ENCODE measurements around the gene YES1. TPM values are rescaled to one million over a fixed set of nuclear protein-coding genes. Genes with fewer than 3 reads are reported as not detected.

The YES1 gene
- total RNA-seq, 4 donors from 2014 or later, result 78.4 to 101 (median 99.3) TPM

DNA sequence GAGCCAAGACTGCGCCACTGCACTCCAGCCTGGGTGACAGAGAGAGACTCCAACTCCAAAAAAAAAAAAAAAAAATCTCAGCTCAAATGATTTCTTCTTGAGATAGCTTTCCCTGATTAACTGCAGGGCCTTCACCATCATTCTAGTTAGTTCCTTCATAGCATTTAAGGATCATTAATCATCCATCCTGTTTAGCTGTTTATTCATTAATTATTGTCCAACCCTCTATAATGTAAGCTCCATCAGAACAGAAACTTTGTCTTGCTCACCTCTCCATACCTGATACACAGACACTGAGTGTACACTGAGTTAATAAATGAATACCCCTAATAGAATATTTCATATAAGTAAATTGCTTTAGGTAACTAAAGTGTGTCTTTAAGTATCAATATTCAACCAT is 57.4 kb downstream of the YES1 start:
- no peak for TF ChIP-seq CTCF (IDR thresholded peaks at IDR 0.05; ENCODE audit: low read depth)

DNA sequence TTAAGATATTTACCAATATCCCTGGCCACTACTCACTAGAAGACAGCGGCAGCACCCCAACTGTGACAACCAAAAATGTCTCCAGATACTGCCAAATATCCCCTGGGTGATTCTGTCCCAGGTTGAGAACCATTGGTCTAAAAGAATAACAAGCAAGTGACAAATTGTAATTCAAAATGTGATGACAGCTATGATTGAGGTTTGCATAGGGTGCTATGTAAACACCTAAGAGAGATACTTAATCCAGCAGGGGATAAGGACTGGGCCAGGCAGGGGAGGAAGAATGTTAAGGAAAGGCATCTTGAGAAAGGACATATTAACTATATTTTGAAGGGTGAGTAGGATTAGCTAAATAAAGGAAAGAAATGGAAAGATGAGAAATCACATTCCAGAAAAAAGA is 61.6 kb downstream of the YES1 start:
- TF ChIP-seq CTCF (IDR thresholded peaks at IDR 0.05; ENCODE audit: low read depth), result no peak

- TF ChIP-seq CTCF (IDR thresholded peaks at IDR 0.05; ENCODE audit: low read depth), result no peak
Measured at GRCh38 chr18:744832-745597, 67.0 kb downstream of the YES1 start.

GRCh38 chr18:741931-742512 is 70.0 kb downstream of the YES1 start:
- TF ChIP-seq CTCF (IDR thresholded peaks at IDR 0.05; ENCODE audit: low read depth), result no peak

DNA sequence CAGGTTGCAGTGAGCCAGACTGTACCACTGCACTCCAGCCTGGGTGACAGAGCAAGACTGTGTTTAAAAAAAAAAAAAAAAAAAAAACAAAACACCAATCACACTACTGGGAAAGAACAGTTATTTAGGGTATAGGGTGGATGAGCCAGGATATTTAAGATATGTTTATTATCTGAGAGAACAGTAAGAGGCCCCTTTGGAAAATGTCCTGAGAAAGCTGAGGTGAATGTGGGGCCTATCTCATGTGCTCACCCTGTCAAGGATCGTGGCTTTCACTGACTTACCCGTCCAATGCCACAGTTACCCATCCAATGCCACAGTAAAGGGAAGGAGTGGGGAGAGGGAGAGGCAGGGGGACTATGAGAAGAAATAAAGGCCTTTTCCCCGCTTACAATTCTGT is 79.7 kb downstream of the YES1 start:
- no peak for TF ChIP-seq CTCF (IDR thresholded peaks at IDR 0.05; ENCODE audit: low read depth)

GRCh38 chr18:731185-731584 is 80.9 kb downstream of the YES1 start:
- no peak for TF ChIP-seq CTCF (IDR thresholded peaks at IDR 0.05; ENCODE audit: low read depth)

DNA sequence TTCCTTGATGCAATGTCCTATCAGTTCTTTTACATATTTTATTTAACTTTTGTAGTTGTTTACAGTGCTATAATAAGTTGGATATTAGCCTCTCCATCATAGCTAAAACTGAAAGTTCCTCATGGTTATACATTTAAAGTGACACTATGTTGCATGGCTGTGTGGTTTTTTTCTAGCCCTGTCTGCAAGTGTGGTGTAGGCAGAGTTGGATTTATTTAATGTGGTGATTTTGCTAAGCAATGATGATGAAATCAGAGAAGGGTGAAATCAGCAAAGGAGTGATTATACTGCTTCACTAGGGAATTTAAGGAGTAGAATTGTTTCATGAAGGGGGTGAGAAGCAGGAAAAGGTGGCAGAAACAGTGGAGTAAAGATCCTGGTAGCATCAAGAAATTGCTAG is 81.3 kb downstream of the YES1 start:
- TF ChIP-seq CTCF (IDR thresholded peaks at IDR 0.05; ENCODE audit: low read depth), result no peak
